PC-9 (cell line): ENCODE measurements around the gene KCNJ15.

Experiments used
- EZH2 ChIP-seq: fragments of 200-600 bp; sonication (generic); IDR thresholded peaks from 2 replicates; pipeline ENCODE4 v1.8.0; 2017; ENCODE audit warnings: antibody characterized with exemption, low read depth
- TF ChIP-seq, protein P1 (sequence below): fragments of 200-600 bp; sonication (generic); conservative IDR thresholded peaks from 2 replicates; pipeline ENCODE4 v1.6.1; 2017; ENCODE audit warnings: mixed run types, antibody characterized with exemption, mild to moderate bottlenecking, moderate library complexity

DNA sequence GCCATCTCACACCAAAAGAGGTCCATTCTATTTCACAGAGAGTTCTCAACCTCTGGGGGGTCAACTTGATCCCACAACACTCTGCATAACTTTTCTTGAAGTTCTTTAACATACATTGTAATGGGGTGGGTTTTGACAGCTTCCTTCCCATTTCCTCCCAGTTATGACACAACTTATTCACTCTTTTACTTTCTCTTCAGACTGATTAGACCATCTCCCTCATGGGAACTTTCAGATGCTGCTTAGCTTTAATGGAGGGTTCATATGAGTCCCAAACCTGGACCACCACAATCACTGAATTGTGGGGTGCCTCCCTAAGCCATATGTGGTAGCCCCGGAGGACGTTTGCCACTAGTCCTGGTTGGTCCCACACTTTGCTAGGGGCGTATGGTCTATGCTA lies 28.3 kb upstream of the KCNJ15 start:
- TF ChIP-seq, protein P1, sequence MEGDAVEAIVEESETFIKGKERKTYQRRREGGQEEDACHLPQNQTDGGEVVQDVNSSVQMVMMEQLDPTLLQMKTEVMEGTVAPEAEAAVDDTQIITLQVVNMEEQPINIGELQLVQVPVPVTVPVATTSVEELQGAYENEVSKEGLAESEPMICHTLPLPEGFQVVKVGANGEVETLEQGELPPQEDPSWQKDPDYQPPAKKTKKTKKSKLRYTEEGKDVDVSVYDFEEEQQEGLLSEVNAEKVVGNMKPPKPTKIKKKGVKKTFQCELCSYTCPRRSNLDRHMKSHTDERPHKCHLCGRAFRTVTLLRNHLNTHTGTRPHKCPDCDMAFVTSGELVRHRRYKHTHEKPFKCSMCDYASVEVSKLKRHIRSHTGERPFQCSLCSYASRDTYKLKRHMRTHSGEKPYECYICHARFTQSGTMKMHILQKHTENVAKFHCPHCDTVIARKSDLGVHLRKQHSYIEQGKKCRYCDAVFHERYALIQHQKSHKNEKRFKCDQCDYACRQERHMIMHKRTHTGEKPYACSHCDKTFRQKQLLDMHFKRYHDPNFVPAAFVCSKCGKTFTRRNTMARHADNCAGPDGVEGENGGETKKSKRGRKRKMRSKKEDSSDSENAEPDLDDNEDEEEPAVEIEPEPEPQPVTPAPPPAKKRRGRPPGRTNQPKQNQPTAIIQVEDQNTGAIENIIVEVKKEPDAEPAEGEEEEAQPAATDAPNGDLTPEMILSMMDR: no peak
- TF ChIP-seq EZH2: no peak
